K562 (cell line): ENCODE data around the gene UBAP2.

Experiments
- BCLAF1 ChIP-seq, 2 experiments: fragments of 450-650 bp in 1 of 2; IDR thresholded peaks; 2 replicates each; pipeline ENCODE4 v1.6.1; 2011 to 2017; ENCODE audit warnings: low read depth in 2 of 2, antibody characterized with exemption in 1 of 2, borderline replicate concordance in 1 of 2, low read length in 1 of 2, mild to moderate bottlenecking in 1 of 2, mixed read lengths in 1 of 2; ENCODE audit not compliant: control insufficient read depth in 1 of 2
- CBX2 ChIP-seq: fragments of 200-600 bp; sonication (generic); IDR thresholded peaks from one replicate; pipeline ENCODE4 v1.6.1; 2012; ENCODE audit warnings: mild to moderate bottlenecking, low read length, inconsistent platforms; ENCODE audit not compliant: insufficient read depth, poor library complexity, severe bottlenecking
- POLR2A ChIP-seq: fragments of 450-650 bp; conservative IDR thresholded peaks from 2 replicates; pipeline ENCODE4 v1.6.1; 2016
- ZBTB40 ChIP-seq, 2 experiments: fragments of 450-650 bp in 1 of 2; sonication (generic) in 1 of 2; formaldehyde crosslinking in 1 of 2; IDR thresholded peaks; 2 replicates each; pipeline versions ENCODE4 v1.7.1 to v1.9.0; 2016 to 2022; ENCODE audit warnings: inconsistent platforms in 1 of 2, mild to moderate bottlenecking in 1 of 2, missing genetic modification reagents in 1 of 2
- TF ChIP-seq, protein P1 (sequence below): sonication (generic); formaldehyde crosslinking; IDR thresholded peaks from 2 replicates; pipeline ENCODE4 v1.9.0; 2022; ENCODE audit warnings: mild to moderate bottlenecking, missing genetic modification reagents
- TF ChIP-seq, protein P2 (sequence below): sonication (generic); formaldehyde crosslinking; IDR thresholded peaks from 2 replicates; pipeline ENCODE4 v1.8.0; 2022; ENCODE audit warnings: missing genetic modification reagents, mild to moderate bottlenecking, borderline replicate concordance

DNA sequence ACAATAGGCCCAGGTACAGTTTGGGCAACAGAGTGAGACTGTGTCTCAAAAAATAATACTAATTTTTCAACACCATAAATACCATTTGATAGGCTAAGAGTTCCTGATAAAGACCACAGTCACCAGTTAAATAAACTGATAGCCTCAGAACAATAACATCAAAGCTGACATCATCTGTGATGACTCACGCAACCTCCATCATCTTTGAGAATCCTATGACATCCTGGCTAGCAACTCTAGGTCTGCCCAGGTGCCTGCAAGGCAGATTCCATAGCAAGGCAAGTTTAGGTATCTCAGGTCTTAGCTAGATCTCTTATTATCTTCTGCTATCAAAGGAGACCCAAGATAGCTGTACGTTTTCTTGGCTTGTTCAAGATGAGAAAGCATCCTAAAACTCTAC is 30.5 kb upstream of the UBAP2 start:
- TF ChIP-seq, protein P1, sequence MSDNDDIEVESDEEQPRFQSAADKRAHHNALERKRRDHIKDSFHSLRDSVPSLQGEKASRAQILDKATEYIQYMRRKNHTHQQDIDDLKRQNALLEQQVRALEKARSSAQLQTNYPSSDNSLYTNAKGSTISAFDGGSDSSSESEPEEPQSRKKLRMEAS = no peak
- no peak for TF ChIP-seq BCLAF1 (IDR thresholded peaks at IDR 0.05; ENCODE audit: borderline replicate concordance in 1 of 2, control insufficient read depth in 1 of 2, low read depth in 2 of 2, low read length in 1 of 2)
- TF ChIP-seq POLR2A = no peak
- no peak for TF ChIP-seq CBX2
- TF ChIP-seq ZBTB40 (IDR thresholded peaks at IDR 0.05) = no peak
- no peak for TF ChIP-seq ZBTB40 (CRISPR knock-in tag; IDR thresholded peaks at IDR 0.05)
- TF ChIP-seq, protein P2, sequence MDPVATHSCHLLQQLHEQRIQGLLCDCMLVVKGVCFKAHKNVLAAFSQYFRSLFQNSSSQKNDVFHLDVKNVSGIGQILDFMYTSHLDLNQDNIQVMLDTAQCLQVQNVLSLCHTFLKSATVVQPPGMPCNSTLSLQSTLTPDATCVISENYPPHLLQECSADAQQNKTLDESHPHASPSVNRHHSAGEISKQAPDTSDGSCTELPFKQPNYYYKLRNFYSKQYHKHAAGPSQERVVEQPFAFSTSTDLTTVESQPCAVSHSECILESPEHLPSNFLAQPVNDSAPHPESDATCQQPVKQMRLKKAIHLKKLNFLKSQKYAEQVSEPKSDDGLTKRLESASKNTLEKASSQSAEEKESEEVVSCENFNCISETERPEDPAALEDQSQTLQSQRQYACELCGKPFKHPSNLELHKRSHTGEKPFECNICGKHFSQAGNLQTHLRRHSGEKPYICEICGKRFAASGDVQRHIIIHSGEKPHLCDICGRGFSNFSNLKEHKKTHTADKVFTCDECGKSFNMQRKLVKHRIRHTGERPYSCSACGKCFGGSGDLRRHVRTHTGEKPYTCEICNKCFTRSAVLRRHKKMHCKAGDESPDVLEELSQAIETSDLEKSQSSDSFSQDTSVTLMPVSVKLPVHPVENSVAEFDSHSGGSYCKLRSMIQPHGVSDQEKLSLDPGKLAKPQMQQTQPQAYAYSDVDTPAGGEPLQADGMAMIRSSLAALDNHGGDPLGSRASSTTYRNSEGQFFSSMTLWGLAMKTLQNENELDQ (CRISPR knock-in tag) = no peak
